Measurements from ENCODE around the gene NXPH2.
"Not testable (repeated sequence)": the region's sequence is repeated elsewhere in the genome, so short reads cannot be mapped to it uniquely, and the experiment has no call there.

NXPH2 gene

GRCh38 chr2:138711812-138712211 is 68.4 kb downstream of the NXPH2 start:
- no peak for DNase-seq (ENCODE audit: low read depth)

GRCh38 chr2:138708682-138709241 is 71.4 kb downstream of the NXPH2 start:
- no peak for DNase-seq (ENCODE audit: low read depth)

GRCh38 chr2:138707392-138708074 is 72.7 kb downstream of the NXPH2 start:
- DNase-seq (ENCODE audit: low read depth): peak; percentile 36

- no peak for DNase-seq (ENCODE audit: low read depth)
Measured at GRCh38 chr2:138703242-138703641, 76.9 kb downstream of the NXPH2 start.

- no peak for DNase-seq (ENCODE audit: low read depth)
Measured at GRCh38 chr2:138700716-138701115, 79.5 kb downstream of the NXPH2 start.

GRCh38 chr2:138699421-138699820 is 80.8 kb downstream of the NXPH2 start:
- no peak for DNase-seq (ENCODE audit: low read depth)

GRCh38 chr2:138698428-138698827 is 81.8 kb downstream of the NXPH2 start:
- no peak for DNase-seq (ENCODE audit: low read depth)

GRCh38 chr2:138691667-138692066 is 88.5 kb downstream of the NXPH2 start:
- no peak for DNase-seq (ENCODE audit: low read depth)

GRCh38 chr2:138689705-138690104 is 90.5 kb downstream of the NXPH2 start:
- DNase-seq (ENCODE audit: low read depth): no peak

GRCh38 chr2:138682163-138682562 is 98.0 kb downstream of the NXPH2 start:
- DNase-seq (ENCODE audit: low read depth): no peak

- no peak for DNase-seq (ENCODE audit: low read depth)
Measured at GRCh38 chr2:138677221-138677620, 103.0 kb downstream of the NXPH2 start.

GRCh38 chr2:138676619-138677021 is 103.6 kb downstream of the NXPH2 start:
- DNase-seq (ENCODE audit: low read depth): no peak

GRCh38 chr2:138671566-138671965 is 108.6 kb downstream of the NXPH2 start:
- DNase-seq (ENCODE audit: low read depth): no peak

- DNase-seq (ENCODE audit: low read depth): no peak
Measured at GRCh38 chr2:138670734-138671133, 109.5 kb downstream of the NXPH2 start.

- DNase-seq (ENCODE audit: low read depth): no peak
Measured at GRCh38 chr2:138665937-138666336, 114.3 kb downstream of the NXPH2 start.

GRCh38 chr2:138658187-138658894 is 121.8 kb downstream of the NXPH2 start:
- no peak for DNase-seq (ENCODE audit: low read depth)

GRCh38 chr2:138654146-138654545 is 126.0 kb downstream of the NXPH2 start:
- DNase-seq (ENCODE audit: low read depth): no peak

- DNase-seq (ENCODE audit: low read depth): no peak
Measured at GRCh38 chr2:138652378-138652777, 127.8 kb downstream of the NXPH2 start.

- DNase-seq (ENCODE audit: low read depth): no peak
Measured at GRCh38 chr2:138649571-138649970, 130.6 kb downstream of the NXPH2 start.

GRCh38 chr2:138648606-138649005 is 131.6 kb downstream of the NXPH2 start:
- no peak for DNase-seq (ENCODE audit: low read depth)

- not testable (repeated sequence) for DNase-seq (ENCODE audit: low read depth)
Measured at GRCh38 chr2:138644776-138645175, 135.4 kb downstream of the NXPH2 start.

- DNase-seq (ENCODE audit: low read depth): no peak
Measured at GRCh38 chr2:138640921-138641676, 139.1 kb downstream of the NXPH2 start.

GRCh38 chr2:138637686-138638085 is 142.5 kb downstream of the NXPH2 start:
- DNase-seq (ENCODE audit: low read depth): no peak
